ENCODE results near the gene ELOVL3.

Gene ELOVL3

GRCh38 chr10:102261196-102261595 lies 35.1 kb downstream of the ELOVL3 start:
- DNase-seq, result no peak

GRCh38 chr10:102261842-102262241 lies 35.7 kb downstream of the ELOVL3 start:
- no peak for DNase-seq

- DNase-seq, result no peak
Measured at GRCh38 chr10:102262744-102263370, 36.8 kb downstream of the ELOVL3 start.

GRCh38 chr10:102264371-102264770 lies 38.3 kb downstream of the ELOVL3 start:
- no peak for DNase-seq

GRCh38 chr10:102266670-102267069 lies 40.6 kb downstream of the ELOVL3 start:
- DNase-seq, result no peak

- peak; percentile 45 for DNase-seq
Measured at GRCh38 chr10:102267748-102268147, 41.6 kb downstream of the ELOVL3 start.

- peak; percentile 70 for DNase-seq
Measured at GRCh38 chr10:102268375-102268888, 42.3 kb downstream of the ELOVL3 start.

GRCh38 chr10:102269017-102269416 lies 42.9 kb downstream of the ELOVL3 start:
- DNase-seq, result no peak

- DNase-seq, result peak; percentile 30
Measured at GRCh38 chr10:102274062-102274461, 48.0 kb downstream of the ELOVL3 start.

GRCh38 chr10:102275343-102275742 lies 49.2 kb downstream of the ELOVL3 start:
- DNase-seq, result no peak

- no peak for DNase-seq
Measured at GRCh38 chr10:102279104-102279503, 53.0 kb downstream of the ELOVL3 start.
